GM12878 (cell line): ENCODE measurements around the gene ESPNL.

ENCODE experiments used
- BCL3 ChIP-seq: IDR thresholded peaks from 2 replicates; pipeline ENCODE4 v1.6.1; 2011; ENCODE audit warnings: borderline replicate concordance, low read depth, mild to moderate bottlenecking, moderate library complexity, low read length; ENCODE audit not compliant: insufficient read depth, poor library complexity, severe bottlenecking
- CHD2 ChIP-seq: IDR thresholded peaks from 2 replicates; pipeline ENCODE4 v1.6.1; 2011; ENCODE audit warnings: low read depth, low read length, improper control_type of control experiment, borderline replicate concordance
- FOXK2 ChIP-seq: fragments of 450-650 bp; IDR thresholded peaks from 2 replicates; pipeline ENCODE4 v1.6.1; 2017; ENCODE audit warnings: mild to moderate bottlenecking, moderate library complexity
- HDAC2 ChIP-seq: fragments of 200-600 bp; sonication (generic); IDR thresholded peaks from 2 replicates; pipeline ENCODE4 v1.6.1; 2017
- POLR2AphosphoS5 ChIP-seq: IDR thresholded peaks from 2 replicates; pipeline ENCODE4 v1.6.1; 2011; ENCODE audit warnings: mild to moderate bottlenecking, low read length, inconsistent platforms
- RAD21 ChIP-seq: IDR thresholded peaks from 2 replicates; pipeline ENCODE4 v1.6.1; 2011; ENCODE audit warnings: mild to moderate bottlenecking, low read depth, low read length, moderate library complexity; ENCODE audit not compliant: insufficient read depth
- TCF12 ChIP-seq: IDR thresholded peaks from 2 replicates; pipeline ENCODE4 v1.6.1; 2011; ENCODE audit warnings: low read depth, mild to moderate bottlenecking, low read length
- TF ChIP-seq, protein P1 (sequence below), 3 experiments: IDR thresholded peaks in 2 of 3; conservative IDR thresholded peaks in 1 of 3; 2 replicates each; pipeline ENCODE4 v1.5.1; 2011; ENCODE audit warnings: low read depth in 3 of 3, low read length in 3 of 3, mild to moderate bottlenecking in 3 of 3, control low read depth in 2 of 3, moderate library complexity in 2 of 3, inconsistent platforms in 1 of 3, mixed read lengths in 1 of 3; ENCODE audit not compliant: control insufficient read depth in 2 of 3, insufficient read depth in 1 of 3; ENCODE audit errors: extremely low read depth in 1 of 3
- TF ChIP-seq, protein P2 (sequence below): fragments of 150-350 bp; IDR thresholded peaks from 2 replicates; pipeline ENCODE4 v1.6.1; 2016; ENCODE audit warnings: low read depth, low read length

DNA sequence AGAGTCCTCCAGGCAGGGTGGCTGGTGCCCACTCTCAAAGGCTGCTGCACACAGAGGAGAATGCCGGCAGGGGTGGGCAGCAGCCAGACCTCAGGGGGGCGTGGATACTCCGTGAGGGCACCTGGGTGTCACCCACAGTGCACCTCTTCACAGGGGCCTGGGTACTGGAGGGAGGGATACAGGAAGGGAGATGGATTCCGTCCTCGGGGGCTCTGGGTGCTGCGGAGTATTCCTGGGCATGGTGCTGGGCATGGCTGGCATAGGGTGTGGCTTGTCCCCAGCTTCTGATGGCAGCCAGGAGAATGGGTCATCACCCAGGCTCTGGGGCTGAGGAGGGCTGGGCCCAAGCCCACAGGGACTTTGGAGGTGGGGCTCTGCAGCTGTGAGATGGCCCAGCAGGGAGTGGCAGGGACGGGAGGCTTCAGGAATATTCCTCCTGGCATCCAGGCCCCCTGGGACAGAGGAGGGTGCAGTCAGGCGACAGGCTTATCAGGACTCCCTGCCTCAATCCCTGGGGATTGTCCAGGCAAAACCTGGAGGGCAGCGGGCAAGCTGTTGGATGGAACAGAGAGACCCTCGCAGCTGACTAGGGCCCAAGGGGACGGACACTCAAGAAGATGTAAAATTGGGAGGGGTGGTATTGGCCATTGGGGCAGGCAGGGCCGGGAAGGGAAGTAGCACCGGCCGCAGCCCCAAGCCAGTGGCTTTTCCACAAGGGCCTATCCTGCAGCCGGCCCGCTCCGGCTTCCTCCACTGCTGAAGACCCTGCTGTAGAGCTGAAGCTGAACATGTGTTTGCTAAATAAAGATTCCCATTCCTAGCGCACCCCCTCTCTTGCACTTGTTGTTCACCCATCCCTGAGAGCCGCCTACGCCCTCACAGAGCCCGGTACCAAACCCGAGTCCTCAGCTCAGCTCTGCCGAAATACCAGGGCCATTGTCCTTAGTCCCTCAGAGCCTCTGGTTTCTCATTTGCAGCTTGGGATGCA lies 32.6 kb downstream of the ESPNL start:
- TF ChIP-seq BCL3 (no peak), TCF12 (no peak), FOXK2 (no peak), RAD21 (no peak), CHD2 (no peak), POLR2AphosphoS5 (no peak), HDAC2 (no peak)
- TF ChIP-seq, protein P1, sequence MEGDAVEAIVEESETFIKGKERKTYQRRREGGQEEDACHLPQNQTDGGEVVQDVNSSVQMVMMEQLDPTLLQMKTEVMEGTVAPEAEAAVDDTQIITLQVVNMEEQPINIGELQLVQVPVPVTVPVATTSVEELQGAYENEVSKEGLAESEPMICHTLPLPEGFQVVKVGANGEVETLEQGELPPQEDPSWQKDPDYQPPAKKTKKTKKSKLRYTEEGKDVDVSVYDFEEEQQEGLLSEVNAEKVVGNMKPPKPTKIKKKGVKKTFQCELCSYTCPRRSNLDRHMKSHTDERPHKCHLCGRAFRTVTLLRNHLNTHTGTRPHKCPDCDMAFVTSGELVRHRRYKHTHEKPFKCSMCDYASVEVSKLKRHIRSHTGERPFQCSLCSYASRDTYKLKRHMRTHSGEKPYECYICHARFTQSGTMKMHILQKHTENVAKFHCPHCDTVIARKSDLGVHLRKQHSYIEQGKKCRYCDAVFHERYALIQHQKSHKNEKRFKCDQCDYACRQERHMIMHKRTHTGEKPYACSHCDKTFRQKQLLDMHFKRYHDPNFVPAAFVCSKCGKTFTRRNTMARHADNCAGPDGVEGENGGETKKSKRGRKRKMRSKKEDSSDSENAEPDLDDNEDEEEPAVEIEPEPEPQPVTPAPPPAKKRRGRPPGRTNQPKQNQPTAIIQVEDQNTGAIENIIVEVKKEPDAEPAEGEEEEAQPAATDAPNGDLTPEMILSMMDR (IDR thresholded peaks at IDR 0.05 in 2 of 3, conservative IDR thresholded peaks at IDR 0.05 in 1 of 3; ENCODE audit: control insufficient read depth in 2 of 3, extremely low read depth in 1 of 3, insufficient read depth in 1 of 3, low read depth in 3 of 3, low read length in 3 of 3), result no peak
- TF ChIP-seq, protein P2, sequence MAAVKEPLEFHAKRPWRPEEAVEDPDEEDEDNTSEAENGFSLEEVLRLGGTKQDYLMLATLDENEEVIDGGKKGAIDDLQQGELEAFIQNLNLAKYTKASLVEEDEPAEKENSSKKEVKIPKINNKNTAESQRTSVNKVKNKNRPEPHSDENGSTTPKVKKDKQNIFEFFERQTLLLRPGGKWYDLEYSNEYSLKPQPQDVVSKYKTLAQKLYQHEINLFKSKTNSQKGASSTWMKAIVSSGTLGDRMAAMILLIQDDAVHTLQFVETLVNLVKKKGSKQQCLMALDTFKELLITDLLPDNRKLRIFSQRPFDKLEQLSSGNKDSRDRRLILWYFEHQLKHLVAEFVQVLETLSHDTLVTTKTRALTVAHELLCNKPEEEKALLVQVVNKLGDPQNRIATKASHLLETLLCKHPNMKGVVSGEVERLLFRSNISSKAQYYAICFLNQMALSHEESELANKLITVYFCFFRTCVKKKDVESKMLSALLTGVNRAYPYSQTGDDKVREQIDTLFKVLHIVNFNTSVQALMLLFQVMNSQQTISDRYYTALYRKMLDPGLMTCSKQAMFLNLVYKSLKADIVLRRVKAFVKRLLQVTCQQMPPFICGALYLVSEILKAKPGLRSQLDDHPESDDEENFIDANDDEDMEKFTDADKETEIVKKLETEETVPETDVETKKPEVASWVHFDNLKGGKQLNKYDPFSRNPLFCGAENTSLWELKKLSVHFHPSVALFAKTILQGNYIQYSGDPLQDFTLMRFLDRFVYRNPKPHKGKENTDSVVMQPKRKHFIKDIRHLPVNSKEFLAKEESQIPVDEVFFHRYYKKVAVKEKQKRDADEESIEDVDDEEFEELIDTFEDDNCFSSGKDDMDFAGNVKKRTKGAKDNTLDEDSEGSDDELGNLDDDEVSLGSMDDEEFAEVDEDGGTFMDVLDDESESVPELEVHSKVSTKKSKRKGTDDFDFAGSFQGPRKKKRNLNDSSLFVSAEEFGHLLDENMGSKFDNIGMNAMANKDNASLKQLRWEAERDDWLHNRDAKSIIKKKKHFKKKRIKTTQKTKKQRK, result no peak
